Activated naive CD4-positive, alpha-beta T cell treated with anti-CD3 and anti-CD28 coated beads, Interleukin-2, amount 50 U/mL, for 72 hours (primary cell): Measurements from ENCODE around the gene GPATCH3. TPM values are rescaled to one million over a fixed set of nuclear protein-coding genes. Genes with fewer than 3 reads are reported as not detected.
"Not testable (repeated sequence)": the region's sequence is repeated elsewhere in the genome, so short reads cannot be mapped to it uniquely, and the experiment has no call there.

ENCODE experiments used
- ATAC-seq, 2 donors: fragments of 150-1000 bp; cut with Tn5 transposase; 2 replicates each; pipeline ENCODE4 v1.10.0; 2021; ENCODE audit warnings: mild to moderate bottlenecking in 2 of 2, moderate library complexity in 2 of 2
- DNase-seq, 2 donors: peaks; one replicate each; pipeline ENCODE4 v3.0.0; 2021 to 2022; ENCODE audit warnings: low spot score in 2 of 2
- H3K27ac Mint-ChIP-seq, 2 donors: one replicate each; pipeline ENCODE4 v1.8.0; 2022; ENCODE audit warnings: mild to moderate bottlenecking in 2 of 2, mixed read lengths in 2 of 2
- H3K36me3 Mint-ChIP-seq, 2 donors: one replicate each; pipeline ENCODE4 v1.8.0; 2022; ENCODE audit warnings: mixed read lengths in 2 of 2
- H3K9me3 Mint-ChIP-seq, 2 donors: one replicate each; pipeline ENCODE4 v1.8.0; 2022; ENCODE audit warnings: mixed read lengths in 2 of 2
- total RNA-seq, 2 donors: library from RNA; stranded (reverse); gene quantifications; one replicate each; pipeline ENCODE4 v1.2.3, GENCODE V29; 2022

Gene GPATCH3
- total RNA-seq, 2 donors from 2014 or later: 11.7 to 13.2 TPM

- DNase-seq: no peak
Observed at GRCh38 chr1:26858891-26859640, 41.2 kb downstream of the GPATCH3 start.

GRCh38 chr1:26858160-26858559, 42.1 kb downstream of the GPATCH3 start:
- H3K36me3 Mint-ChIP-seq: peaks cover 0 to 3% of the 10 kb centered on the region in 2 donors
- H3K9me3 Mint-ChIP-seq: no peaks in the 10 kb centered on the region
- no peak for ATAC-seq
- peak overlapping the region; percentile 48 to 88 for H3K27ac Mint-ChIP-seq
- no peak for DNase-seq

More at GRCh38 chr1:26858891-26859640, 41.2 kb downstream of the GPATCH3 start:
- Mint-ChIP-seq H3K27ac (peak overlapping the region; percentile 48 to 88), H3K36me3 (peaks cover 0 to 6% of the 10 kb centered on the region in 2 donors), H3K9me3 (no peaks in the 10 kb centered on the region)
- no peak for ATAC-seq

- DNase-seq (no peak), ATAC-seq (no peak)
- H3K9me3 Mint-ChIP-seq: no peaks in the 10 kb centered on the region
- H3K36me3 Mint-ChIP-seq: peaks cover 5% of the 10 kb centered on the region in 2 donors
- H3K27ac Mint-ChIP-seq: peak overlapping the region; percentile 48 to 88
Observed at GRCh38 chr1:26857473-26858060, 42.7 kb downstream of the GPATCH3 start.

- H3K36me3 Mint-ChIP-seq: peaks cover 6 to 10% of the 10 kb centered on the region in 2 donors
Observed at GRCh38 chr1:26856604-26857469, 43.4 kb downstream of the GPATCH3 start.

GRCh38 chr1:26856181-26856580, 44.1 kb downstream of the GPATCH3 start:
- DNase-seq (no peak), ATAC-seq (no peak)
- no peaks in the 10 kb centered on the region for H3K9me3 Mint-ChIP-seq
- peaks cover 11 to 15% of the 10 kb centered on the region in 2 donors for H3K36me3 Mint-ChIP-seq
- peak overlapping the region; percentile 22 to 36 for H3K27ac Mint-ChIP-seq

More at GRCh38 chr1:26856604-26857469, 43.4 kb downstream of the GPATCH3 start:
- Mint-ChIP-seq H3K9me3 (no peaks in the 10 kb centered on the region), H3K27ac (peak overlapping the region; percentile 22 to 79)
- ATAC-seq: no peak
- no peak for DNase-seq

GRCh38 chr1:26855636-26856035, 44.6 kb downstream of the GPATCH3 start:
- H3K36me3 Mint-ChIP-seq: peaks cover 11 to 15% of the 10 kb centered on the region in 2 donors
- ATAC-seq: no peak
- H3K9me3 Mint-ChIP-seq: no peaks in the 10 kb centered on the region
- DNase-seq: no peak
- peak overlapping the region; percentile 22 to 92 for H3K27ac Mint-ChIP-seq

DNA sequence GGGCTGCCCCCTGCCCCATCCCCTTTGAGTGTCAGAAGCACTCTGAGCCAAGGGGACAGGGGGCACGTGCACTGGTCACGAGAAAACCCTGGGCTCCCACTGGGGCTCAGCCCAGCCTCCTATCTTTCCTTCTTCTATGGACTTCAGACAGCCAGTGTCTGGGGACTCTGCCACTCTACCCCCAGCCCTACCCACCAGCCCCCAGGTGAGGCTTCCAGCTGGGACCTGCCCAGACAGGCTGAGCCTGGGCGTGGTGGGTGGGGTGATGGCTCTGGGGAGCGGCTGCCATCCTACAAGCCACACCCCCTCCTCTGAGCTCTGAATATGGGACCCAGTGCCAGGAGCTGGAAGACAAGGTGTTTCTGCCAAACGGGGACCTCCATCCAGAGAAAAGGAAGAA, 45.4 kb downstream of the GPATCH3 start:
- no peak for DNase-seq
- Mint-ChIP-seq H3K36me3 (peaks cover 11 to 18% of the 10 kb centered on the region in 2 donors), H3K9me3 (no peaks in the 10 kb centered on the region), H3K27ac (peak overlapping the region in 1 of 2 donors; percentile 81)
- ATAC-seq: no peak

GRCh38 chr1:26853600-26853999, 46.7 kb downstream of the GPATCH3 start:
- peak overlapping the region in 1 of 2 donors; percentile 47 for H3K27ac Mint-ChIP-seq
- no peaks in the 10 kb centered on the region for H3K9me3 Mint-ChIP-seq
- H3K36me3 Mint-ChIP-seq: peaks cover 15 to 23% of the 10 kb centered on the region in 2 donors
- no peak for DNase-seq
- no peak for ATAC-seq

- ATAC-seq (peak; percentile 76 to 80), DNase-seq (peak; percentile 68 to 83)
- peaks cover 15 to 27% of the 10 kb centered on the region in 2 donors for H3K36me3 Mint-ChIP-seq
- peak overlapping the region in 1 of 2 donors; percentile 47 for H3K27ac Mint-ChIP-seq
- no peaks in the 10 kb centered on the region for H3K9me3 Mint-ChIP-seq
Observed at GRCh38 chr1:26853156-26853555, 47.1 kb downstream of the GPATCH3 start.

DNA sequence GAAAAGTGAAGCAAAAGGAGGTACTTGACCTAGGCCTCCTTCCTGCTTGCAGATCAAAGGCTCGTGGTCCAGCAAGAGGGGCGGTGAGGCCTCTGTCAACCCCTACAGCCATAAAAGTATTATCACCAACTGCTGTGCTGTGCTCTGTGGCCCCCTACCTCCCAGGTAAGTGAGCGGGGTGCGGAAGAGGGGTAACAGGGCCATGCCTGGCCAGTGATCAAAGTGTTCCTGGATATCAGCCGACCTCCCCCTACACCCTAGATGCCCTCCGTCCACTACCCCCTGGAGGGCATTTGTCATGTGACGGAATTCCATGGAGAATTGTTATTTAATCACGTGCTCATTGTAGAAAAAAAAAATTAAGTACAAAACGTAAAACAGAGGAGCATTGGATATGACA, 47.6 kb downstream of the GPATCH3 start:
- ATAC-seq: no peak
- no peaks in the 10 kb centered on the region for H3K9me3 Mint-ChIP-seq
- H3K36me3 Mint-ChIP-seq: peaks cover 17 to 28% of the 10 kb centered on the region in 2 donors
- H3K27ac Mint-ChIP-seq: peak overlapping the region in 1 of 2 donors; percentile 60
- no peak for DNase-seq

DNA sequence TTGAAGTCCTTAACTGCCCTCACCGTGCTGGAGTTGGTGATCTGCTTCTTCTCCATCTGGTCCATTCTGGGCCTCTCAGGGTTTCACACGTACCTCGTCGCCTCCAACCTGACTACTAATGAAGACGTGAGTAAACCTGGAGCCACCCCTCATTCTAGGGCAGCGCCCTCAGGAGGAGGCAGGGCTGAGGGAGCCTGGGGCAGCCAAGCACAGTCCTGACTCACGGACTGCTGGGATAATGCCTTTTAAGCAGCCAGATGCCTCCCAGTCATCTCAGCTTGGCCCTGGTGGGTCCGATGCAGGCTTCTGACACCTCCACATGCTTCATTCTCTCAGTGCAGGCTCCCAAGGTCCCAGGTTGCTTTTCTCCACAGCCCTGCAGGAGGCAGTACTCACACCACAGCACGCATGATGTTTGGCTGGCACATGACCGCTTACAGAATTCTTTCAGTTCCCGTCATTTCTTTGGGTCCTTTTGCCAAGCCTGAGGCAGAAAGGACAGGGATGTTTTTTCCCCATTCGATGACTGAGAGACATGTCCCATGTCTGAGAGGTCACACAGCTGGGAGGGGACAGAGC, 49.1 kb downstream of the GPATCH3 start:
- H3K27ac Mint-ChIP-seq: peak overlapping the region in 1 of 2 donors; percentile 31

DNA sequence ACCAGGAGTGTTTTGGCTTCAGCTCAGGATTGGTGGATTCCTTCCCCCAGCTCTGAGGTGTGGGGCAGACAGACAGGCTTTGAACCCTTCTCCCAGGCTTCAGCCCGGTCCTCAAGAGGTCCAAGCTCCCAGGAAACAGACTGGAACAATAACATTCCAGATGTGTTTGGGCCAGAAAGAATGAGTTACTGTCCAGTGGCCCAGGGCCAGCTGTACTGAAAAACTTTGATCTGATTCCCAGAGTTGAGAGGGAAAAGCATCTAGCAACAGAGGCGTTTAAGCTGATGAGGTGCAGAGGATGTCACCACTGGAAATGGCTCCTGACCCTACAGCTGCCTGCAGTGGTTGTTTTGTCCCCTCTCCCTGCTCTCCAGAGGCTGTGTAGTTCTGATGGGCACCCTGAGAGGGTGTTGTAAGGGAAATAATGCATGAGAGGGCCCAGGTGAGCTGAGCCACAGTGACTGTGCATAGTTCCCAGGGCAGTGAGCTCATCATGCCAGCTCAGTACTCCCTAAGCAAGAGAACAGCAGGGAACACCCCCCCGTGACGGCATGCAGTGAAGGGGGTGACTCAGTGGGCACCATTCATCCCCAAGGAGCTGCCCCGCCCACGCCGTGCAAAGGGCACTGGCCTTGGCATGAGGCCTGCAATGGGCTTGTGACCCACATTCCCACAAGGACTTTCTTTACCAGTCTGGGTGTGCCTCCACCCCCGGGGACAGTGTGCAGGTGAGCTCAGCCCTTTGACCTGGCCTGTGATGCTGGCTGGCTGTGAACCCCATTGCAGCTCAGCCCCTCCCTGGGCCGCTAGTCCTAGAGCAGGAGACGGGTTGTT, 51.1 kb downstream of the GPATCH3 start:
- Mint-ChIP-seq H3K9me3 (no peaks in the 10 kb centered on the region), H3K36me3 (peaks cover 23 to 32% of the 10 kb centered on the region in 2 donors), H3K27ac (peak overlapping the region; percentile 23 to 62)
- peak in 1 of 2 donors; percentile 78 for ATAC-seq
- peak in 1 of 2 donors; percentile 60 for DNase-seq

More for the DNA sequence above, 49.1 kb downstream of the GPATCH3 start:
- H3K9me3 Mint-ChIP-seq: no peaks in the 10 kb centered on the region
- no peak for ATAC-seq
- no peak for DNase-seq
- H3K36me3 Mint-ChIP-seq: peaks cover 23 to 32% of the 10 kb centered on the region in 2 donors

DNA sequence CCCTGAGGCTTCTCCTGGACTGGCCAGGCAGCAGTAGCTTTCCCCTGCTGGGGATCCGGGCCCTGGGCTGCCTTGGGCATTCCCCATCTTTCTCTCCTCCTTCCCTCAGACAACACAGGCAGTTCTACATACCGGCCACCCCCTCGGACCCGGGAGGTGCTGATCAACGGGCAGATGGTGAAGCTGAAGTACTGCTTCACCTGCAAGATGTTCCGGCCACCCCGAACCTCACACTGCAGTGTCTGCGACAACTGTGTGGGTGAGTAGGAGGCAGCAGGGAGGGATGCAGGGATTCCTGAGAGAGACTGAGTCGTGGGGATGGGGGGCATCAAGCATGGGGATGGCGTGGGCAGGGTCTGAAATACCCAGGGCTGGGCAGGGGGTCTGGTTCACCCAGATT, 51.8 kb downstream of the GPATCH3 start:
- Mint-ChIP-seq H3K27ac (peak overlapping the region; percentile 23 to 74), H3K36me3 (peaks cover 23 to 32% of the 10 kb centered on the region in 2 donors), H3K9me3 (no peaks in the 10 kb centered on the region)
- ATAC-seq (no peak), DNase-seq (no peak)

GRCh38 chr1:26847826-26848225, 52.4 kb downstream of the GPATCH3 start:
- H3K27ac Mint-ChIP-seq: peak overlapping the region; percentile 7 to 95
- not testable (repeated sequence) for ATAC-seq
- H3K36me3 Mint-ChIP-seq: peaks cover 20 to 29% of the 10 kb centered on the region in 2 donors

GRCh38 chr1:26844424-26845196, 55.7 kb downstream of the GPATCH3 start:
- Mint-ChIP-seq H3K36me3 (peaks cover 10 to 11% of the 10 kb centered on the region in 2 donors), H3K27ac (no peak overlapping the region), H3K9me3 (no peaks in the 10 kb centered on the region)

More at GRCh38 chr1:26847826-26848225, 52.4 kb downstream of the GPATCH3 start:
- H3K9me3 Mint-ChIP-seq, DNase-seq: not testable (repeated sequence)

More at GRCh38 chr1:26844424-26845196, 55.7 kb downstream of the GPATCH3 start:
- DNase-seq (no peak), ATAC-seq (no peak)
